Measurements from ENCODE around the gene TRMT1.

DNA sequence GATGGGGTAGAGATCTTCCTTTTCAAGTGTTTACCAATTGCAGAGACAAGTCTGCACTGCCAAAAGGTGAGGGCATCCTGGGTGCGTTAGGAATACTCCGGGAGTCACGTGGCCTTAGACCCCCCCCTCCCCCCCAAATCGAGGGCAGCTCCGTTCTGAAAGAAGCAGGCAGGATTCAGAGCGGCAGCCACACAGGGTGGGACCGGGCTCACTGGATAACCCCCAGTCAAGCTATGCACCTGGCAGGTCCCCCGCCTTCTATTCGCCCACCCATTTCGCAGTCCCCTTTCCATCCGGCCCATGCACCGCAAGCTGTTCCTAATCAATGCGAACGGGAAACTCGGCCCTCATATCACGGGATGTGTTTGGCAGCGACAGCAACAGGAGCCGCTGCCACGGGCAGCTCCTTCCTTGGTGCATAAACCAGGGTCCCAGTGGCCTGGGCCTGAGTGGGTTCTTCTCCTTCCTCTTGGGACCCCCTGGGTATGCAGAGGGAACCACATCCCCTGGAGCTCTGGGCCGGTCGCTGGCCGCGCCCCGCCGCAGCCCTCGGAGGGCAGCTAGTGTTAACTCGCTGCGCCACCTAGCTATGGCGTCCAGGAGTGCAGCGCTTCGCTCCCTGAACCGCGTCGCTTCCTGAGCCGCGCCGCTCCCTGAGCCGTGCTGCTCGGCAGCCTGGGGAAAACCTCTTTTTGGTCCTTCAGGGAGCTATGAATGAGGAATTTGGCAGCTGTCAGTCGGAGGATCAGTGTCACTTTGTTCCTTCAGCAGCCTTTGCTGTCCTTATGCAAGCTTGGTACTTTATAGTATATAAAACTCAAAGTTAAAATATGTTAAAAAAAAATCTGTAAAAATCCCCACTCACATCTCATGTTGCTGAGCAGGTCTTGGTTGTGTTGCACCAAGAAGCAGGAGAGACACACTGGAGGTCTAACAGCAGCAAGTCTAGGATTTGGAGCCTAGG lies 55.3 kb downstream of the TRMT1 start:
- TF ChIP-seq POLR2A (IDR thresholded peaks at IDR 0.05; ENCODE audit: low read length), result no peak
- TF ChIP-seq GATA1 (IDR thresholded peaks at IDR 0.05; ENCODE audit: low read depth, low read length), result no peak

Measured in erythroblast (primary cell).